Fibroblast of lung (primary cell): ENCODE data around the gene CCSER2. TPM values are rescaled to one million over a fixed set of nuclear protein-coding genes. Genes with fewer than 3 reads are reported as not detected.

ENCODE experiments used
- DNase-seq, 2 donors: peaks; one replicate each; pipeline versions ENCODE4 v3.0.0 to v3.0.0-alpha.2; 2010; ENCODE audit warnings: low read depth in 2 of 2
- H2AFZ ChIP-seq: 2 replicates; pipeline ENCODE4 v1.5.1; 2012; ENCODE audit warnings: low read length, control low read depth, inconsistent platforms
- H3K27ac ChIP-seq: 2 replicates; pipeline ENCODE4 v1.5.1; 2011; ENCODE audit warnings: low read length, control low read depth; ENCODE audit not compliant: insufficient read depth
- H3K27me3 ChIP-seq: 2 replicates; pipeline ENCODE4 v1.5.1; 2011; ENCODE audit warnings: mild to moderate bottlenecking, low read length; ENCODE audit not compliant: control insufficient read depth, insufficient read depth
- H3K36me3 ChIP-seq: 2 replicates; pipeline ENCODE4 v1.5.1; 2011; ENCODE audit warnings: low read length; ENCODE audit not compliant: control insufficient read depth, insufficient read depth
- H3K4me1 ChIP-seq: 2 replicates; pipeline ENCODE4 v1.5.1; 2011; ENCODE audit warnings: low read length; ENCODE audit not compliant: control insufficient read depth, insufficient read depth; ENCODE audit errors: extremely low read depth
- H3K4me2 ChIP-seq: 2 replicates; pipeline ENCODE4 v1.5.1; 2011; ENCODE audit warnings: low read length, control low read depth; ENCODE audit not compliant: insufficient read depth; ENCODE audit errors: extremely low read depth
- H3K4me3 ChIP-seq, 4 experiments: fragments of 200-600 bp in 1 of 4; sonication (generic) in 1 of 4; replicated peaks in 1 of 4; 2 replicates each; pipeline ENCODE4 v1.5.1; 2011 to 2016; ENCODE audit warnings: low read length in 4 of 4, low read depth in 3 of 4, mild to moderate bottlenecking in 3 of 4, control low read depth in 2 of 4, inconsistent platforms in 1 of 4, mixed read lengths in 1 of 4; ENCODE audit not compliant: insufficient read depth in 1 of 4; ENCODE audit errors: control extremely low read depth in 1 of 4
- H3K79me2 ChIP-seq: 2 replicates; pipeline ENCODE4 v1.5.1; 2012; ENCODE audit warnings: mild to moderate bottlenecking, low read length, inconsistent platforms; ENCODE audit not compliant: control insufficient read depth, insufficient read depth
- H3K9ac ChIP-seq: 2 replicates; pipeline ENCODE4 v1.5.1; 2011; ENCODE audit warnings: mild to moderate bottlenecking, low read length, control low read depth; ENCODE audit not compliant: insufficient read depth
- H3K9me3 ChIP-seq: 2 replicates; pipeline ENCODE4 v1.5.1; 2012; ENCODE audit warnings: low read depth, low read length; ENCODE audit not compliant: control insufficient read depth, insufficient read depth
- H4K20me1 ChIP-seq: 2 replicates; pipeline ENCODE4 v1.5.1; 2011; ENCODE audit warnings: low read length; ENCODE audit not compliant: control insufficient read depth, insufficient read depth; ENCODE audit errors: extremely low read depth
- CTCF ChIP-seq, 2 donors: IDR thresholded peaks in 1 of 2; conservative IDR thresholded peaks in 1 of 2; 1 replicate in 1 of 2; 2 replicates in 1 of 2; pipeline ENCODE4 v1.5.1; 2011 to 2012; ENCODE audit warnings: low read length in 2 of 2, control low read depth in 1 of 2, inconsistent platforms in 1 of 2, low read depth in 1 of 2, mild to moderate bottlenecking in 1 of 2
- EZH2 ChIP-seq: IDR thresholded peaks from 2 replicates; pipeline ENCODE4 v1.5.1; 2012; ENCODE audit warnings: low read length, control low read depth, mild to moderate bottlenecking; ENCODE audit errors: missing control alignments
- polyA plus RNA-seq, 2 donors: library from polyadenylated mRNA; depleted of rRNA in 1 of 2; stranded (reverse) in 1 of 2; unstranded in 1 of 2; fragments of >200 nt; gene quantifications; 2 replicates each; pipeline ENCODE4 v1.2.1, GENCODE V29; 2011 to 2012; ENCODE audit warnings: missing spikeins in 1 of 2
- total RNA-seq: library from RNA; depleted of rRNA; stranded (reverse); fragments of >200 nt; gene quantifications from 2 replicates; pipeline ENCODE4 v1.2.1, GENCODE V29; 2014

The CCSER2 gene
- total and polyA plus RNA-seq, 2 donors (not counting 1 experiment from before 2014, with no cell fraction given): 28.2 to 65.4 TPM

- TF ChIP-seq CTCF (conservative IDR thresholded peaks at IDR 0.05 in 1 of 2, IDR thresholded peaks at IDR 0.05 in 1 of 2; ENCODE audit: low read depth in 1 of 2, low read length in 2 of 2): no peak
- no peak for TF ChIP-seq EZH2
- peak overlapping the region; percentile 68 for H3K4me2 ChIP-seq
- no peak overlapping the region for H3K9ac ChIP-seq
- H3K36me3 ChIP-seq: peaks cover 1% of the 10 kb centered on the region
- H2AFZ ChIP-seq: no peak overlapping the region
- DNase-seq: peak; percentile 81 to 87
- peaks cover 1% of the 10 kb centered on the region for H4K20me1 ChIP-seq
- H3K9me3 ChIP-seq: no peaks in the 10 kb centered on the region
- peak overlapping the region; percentile 63 for H3K27ac ChIP-seq
- no peaks in the 10 kb centered on the region for H3K27me3 ChIP-seq
- peaks cover 49% of the 10 kb centered on the region for H3K79me2 ChIP-seq
- H3K4me1 ChIP-seq: peaks cover 3% of the 10 kb centered on the region
- H3K4me3 ChIP-seq: no peak overlapping the region
Measured at GRCh38 chr10:84348860-84349259, 20.5 kb downstream of the CCSER2 start.

GRCh38 chr10:84352251-84352842, 24.0 kb downstream of the CCSER2 start:
- no peaks in the 10 kb centered on the region for H4K20me1 ChIP-seq
- H3K9me3 ChIP-seq: no peaks in the 10 kb centered on the region
- peaks cover 47% of the 10 kb centered on the region for H3K79me2 ChIP-seq
- H3K4me1 ChIP-seq: peaks cover 3% of the 10 kb centered on the region
- DNase-seq: peak; percentile 59 to 61
- H3K4me3 ChIP-seq: no peak overlapping the region
- H3K27ac ChIP-seq: no peak overlapping the region
- TF ChIP-seq EZH2 (no peak), CTCF (conservative IDR thresholded peaks at IDR 0.05 in 1 of 2, IDR thresholded peaks at IDR 0.05 in 1 of 2; ENCODE audit: low read depth in 1 of 2, low read length in 2 of 2) (peak; percentile 74 to 87)
- H3K27me3 ChIP-seq: no peaks in the 10 kb centered on the region
- peaks cover 1% of the 10 kb centered on the region for H3K36me3 ChIP-seq
- H3K4me2 ChIP-seq: no peak overlapping the region
- no peak overlapping the region for H3K9ac ChIP-seq
- H2AFZ ChIP-seq: no peak overlapping the region

- no peak for DNase-seq
- Histone ChIP-seq H3K79me2 (peaks cover 51% of the 10 kb centered on the region), H3K36me3 (peaks cover 1% of the 10 kb centered on the region), H3K4me3 (no peak overlapping the region), H3K4me1 (peaks cover 3% of the 10 kb centered on the region), H3K27me3 (no peaks in the 10 kb centered on the region), H3K9me3 (no peaks in the 10 kb centered on the region), H4K20me1 (no peaks in the 10 kb centered on the region), H3K4me2 (no peak overlapping the region), H3K9ac (no peak overlapping the region), H2AFZ (no peak overlapping the region), H3K27ac (no peak overlapping the region)
- TF ChIP-seq CTCF (conservative IDR thresholded peaks at IDR 0.05 in 1 of 2, IDR thresholded peaks at IDR 0.05 in 1 of 2; ENCODE audit: low read depth in 1 of 2, low read length in 2 of 2): no peak
- TF ChIP-seq EZH2: no peak
Measured at GRCh38 chr10:84353052-84353803, 24.8 kb downstream of the CCSER2 start.
